Naive B cell (primary cell): ENCODE data around the gene MRPS16. TPM values are rescaled to one million over a fixed set of nuclear protein-coding genes. Genes with fewer than 3 reads are reported as not detected.

Experiments
- ATAC-seq, 2 donors: fragments of 150-1000 bp; cut with Tn5 transposase; 2 replicates each; pipeline ENCODE4 v1.10.0; 2021; ENCODE audit warnings: low read depth in 2 of 2, mild to moderate bottlenecking in 2 of 2, moderate library complexity in 2 of 2
- DNase-seq: peaks from one replicate; pipeline ENCODE4 v3.0.0; 2022
- H3K27ac Mint-ChIP-seq, 6 donors: one replicate each; pipeline ENCODE4 v1.8.0; 2020 to 2022; ENCODE audit warnings: mild to moderate bottlenecking in 6 of 6, mixed read lengths in 6 of 6, moderate library complexity in 5 of 6, inconsistent platforms in 2 of 6
- H3K27me3 Mint-ChIP-seq, 3 donors: one replicate each; pipeline ENCODE4 v1.8.0; 2021 to 2022; ENCODE audit warnings: mixed read lengths in 3 of 3, mild to moderate bottlenecking in 1 of 3
- H3K36me3 Mint-ChIP-seq, 2 donors: one replicate each; pipeline ENCODE4 v1.8.0; 2020 to 2022; ENCODE audit warnings: mixed read lengths in 2 of 2, inconsistent platforms in 1 of 2, mild to moderate bottlenecking in 1 of 2
- H3K4me1 Mint-ChIP-seq, 3 donors: one replicate each; pipeline ENCODE4 v1.8.0; 2020 to 2022; ENCODE audit warnings: mixed read lengths in 3 of 3, inconsistent platforms in 1 of 3, mild to moderate bottlenecking in 1 of 3, moderate library complexity in 1 of 3
- H3K4me3 Mint-ChIP-seq, 8 donors: one replicate each; pipeline ENCODE4 v1.8.0; 2020 to 2022; ENCODE audit warnings: mild to moderate bottlenecking in 8 of 8, mixed read lengths in 8 of 8, moderate library complexity in 8 of 8, inconsistent platforms in 2 of 8
- H3K9me3 Mint-ChIP-seq, 7 donors: one replicate each; pipeline ENCODE4 v1.8.0; 2020 to 2022; ENCODE audit warnings: mixed read lengths in 7 of 7, mild to moderate bottlenecking in 5 of 7, inconsistent platforms in 2 of 7, moderate library complexity in 1 of 7
- polyA plus RNA-seq, 6 donors: library from polyadenylated mRNA; unstranded; fragments of 300-500 nt; fragmentation: Illumina TruSeq; gene quantifications; one replicate each; pipeline ENCODE4 v1.2.3, GENCODE V29; 2021; ENCODE audit warnings: low read depth in 6 of 6

MRPS16 gene
- polyA plus RNA-seq, 6 donors from 2014 or later = 80.9 to 120 (median 99.7) TPM

DNA sequence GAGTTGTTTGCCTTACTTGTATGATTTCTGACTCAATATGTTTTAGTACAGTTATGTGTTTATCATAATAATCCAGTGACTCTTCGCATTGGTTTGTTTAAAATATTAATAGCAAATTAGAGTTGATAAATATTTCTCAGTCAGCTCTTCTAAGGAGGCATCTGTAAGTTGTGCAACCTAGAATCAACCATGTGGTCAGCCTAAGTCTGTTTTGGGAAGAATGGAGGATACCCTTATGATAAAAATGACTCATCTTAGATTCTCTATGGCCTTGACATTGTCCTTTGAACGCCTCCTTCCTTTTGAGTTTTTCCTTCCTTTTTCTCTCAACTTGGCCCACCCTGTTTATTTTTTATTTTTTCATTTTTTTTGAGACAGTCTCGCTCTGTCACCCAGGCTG, 24.2 kb downstream of the MRPS16 start:
- Mint-ChIP-seq H3K27ac (no peak overlapping the region), H3K27me3 (no peaks in the 10 kb centered on the region), H3K9me3 (no peaks in the 10 kb centered on the region), H3K36me3 (peaks cover 0 to 10% of the 10 kb centered on the region in 2 donors), H3K4me3 (no peak overlapping the region), H3K4me1 (peaks cover 0 to 2% (median 0%) of the 10 kb centered on the region in 3 donors)
- ATAC-seq = no peak
- no peak for DNase-seq

DNA sequence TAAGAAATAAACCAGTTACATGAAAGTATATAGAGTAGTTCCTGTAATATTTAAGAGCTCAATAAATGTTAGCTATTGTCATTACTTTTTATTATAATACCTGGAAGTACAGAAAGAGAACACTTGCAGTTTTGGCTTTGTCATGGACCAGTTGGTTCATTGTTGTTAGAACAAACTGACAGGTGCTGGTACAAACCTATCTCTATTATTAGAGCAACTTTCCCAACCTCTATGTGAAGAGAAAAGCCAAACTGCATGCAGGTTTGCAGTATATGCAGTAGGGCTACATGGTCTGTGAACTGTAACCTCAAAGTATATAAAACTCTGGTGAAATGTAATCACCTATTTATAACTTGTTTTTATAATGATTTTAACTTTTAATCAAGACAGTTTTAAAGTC, 25.8 kb downstream of the MRPS16 start:
- Mint-ChIP-seq H3K27me3 (no peaks in the 10 kb centered on the region), H3K4me3 (no peak overlapping the region), H3K36me3 (peaks cover 0 to 5% of the 10 kb centered on the region in 2 donors), H3K27ac (no peak overlapping the region), H3K9me3 (no peaks in the 10 kb centered on the region), H3K4me1 (peaks cover 0 to 5% (median 0%) of the 10 kb centered on the region in 3 donors)
- ATAC-seq = no peak
- no peak for DNase-seq

DNA sequence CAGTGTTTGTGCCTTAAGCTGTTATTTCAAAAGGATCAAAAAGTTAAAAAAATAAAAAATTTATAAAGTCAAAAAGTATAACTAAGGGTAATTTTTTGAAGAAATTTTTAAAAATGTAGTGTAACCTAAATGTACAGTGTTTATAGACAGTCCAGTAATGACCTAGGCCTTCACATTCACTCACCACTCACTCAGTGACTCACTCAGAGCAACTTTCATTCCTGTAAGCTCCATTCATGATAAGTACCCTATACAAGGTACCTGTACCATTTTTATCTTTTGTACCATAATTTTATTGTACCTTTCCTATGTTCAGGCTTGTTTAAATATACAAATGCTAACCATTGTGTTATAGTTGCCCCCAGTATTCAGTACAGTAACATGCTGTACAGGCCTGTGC, 26.9 kb downstream of the MRPS16 start:
- H3K4me3 Mint-ChIP-seq = no peak overlapping the region
- DNase-seq = no peak
- no peak for ATAC-seq
- H3K9me3 Mint-ChIP-seq = no peaks in the 10 kb centered on the region
- no peak overlapping the region for H3K27ac Mint-ChIP-seq
- peaks cover 0 to 4% of the 10 kb centered on the region in 2 donors for H3K36me3 Mint-ChIP-seq
- H3K4me1 Mint-ChIP-seq = peaks cover 0 to 5% (median 0%) of the 10 kb centered on the region in 3 donors
- H3K27me3 Mint-ChIP-seq = no peaks in the 10 kb centered on the region

DNA sequence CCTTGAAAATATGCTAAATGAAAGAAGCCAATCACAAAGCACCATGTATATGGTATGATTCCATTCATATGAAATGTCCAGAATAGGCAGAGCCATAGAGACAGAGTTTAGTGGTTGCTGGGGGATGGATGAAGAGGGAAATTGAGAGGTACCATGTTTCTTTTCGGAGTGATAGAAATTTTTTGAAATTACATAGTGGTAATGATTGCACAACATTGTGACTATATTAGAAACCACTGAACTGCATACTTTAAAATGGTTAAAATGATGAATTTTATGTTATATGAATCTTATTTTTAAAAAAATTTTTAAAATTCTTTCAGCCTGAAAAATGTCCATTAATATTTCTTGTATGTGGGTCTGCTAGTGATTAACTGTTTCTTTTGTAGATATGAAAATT, 31.5 kb downstream of the MRPS16 start:
- H3K4me1 Mint-ChIP-seq = peaks cover 0 to 5% (median 0%) of the 10 kb centered on the region in 3 donors
- DNase-seq (no peak), ATAC-seq (no peak)
- H3K36me3 Mint-ChIP-seq = peaks cover 12 to 18% of the 10 kb centered on the region in 2 donors
- H3K27me3 Mint-ChIP-seq = no peaks in the 10 kb centered on the region
- no peak overlapping the region for H3K4me3 Mint-ChIP-seq
- peaks cover 0 to 5% (median 0%) of the 10 kb centered on the region in 7 donors for H3K9me3 Mint-ChIP-seq
- no peak overlapping the region for H3K27ac Mint-ChIP-seq

DNA sequence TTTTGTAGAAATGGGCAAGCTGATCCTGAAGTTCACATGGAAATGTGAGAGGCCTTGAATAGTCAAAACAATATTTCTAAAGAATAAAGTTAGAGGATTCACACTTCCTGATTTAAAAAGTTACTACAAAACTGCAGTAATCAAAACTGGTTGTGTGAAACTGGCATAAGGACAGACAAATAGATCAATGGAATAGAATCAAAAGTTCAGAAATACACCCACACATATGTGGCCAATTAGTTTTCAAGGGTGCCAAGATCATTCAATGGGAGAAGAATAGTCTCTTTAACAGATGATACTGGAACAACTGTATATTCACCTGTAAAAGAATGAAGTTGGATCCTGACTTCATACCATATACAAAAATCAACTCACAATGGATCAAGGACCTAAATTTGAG, 33.1 kb downstream of the MRPS16 start:
- Mint-ChIP-seq H3K9me3 (peaks cover 0 to 7% (median 0%) of the 10 kb centered on the region in 7 donors), H3K4me1 (peaks cover 0 to 5% (median 2%) of the 10 kb centered on the region in 3 donors), H3K27me3 (no peaks in the 10 kb centered on the region), H3K4me3 (no peak overlapping the region), H3K27ac (no peak overlapping the region), H3K36me3 (peaks cover 17 to 26% of the 10 kb centered on the region in 2 donors)
- ATAC-seq (no peak), DNase-seq (no peak)

DNA sequence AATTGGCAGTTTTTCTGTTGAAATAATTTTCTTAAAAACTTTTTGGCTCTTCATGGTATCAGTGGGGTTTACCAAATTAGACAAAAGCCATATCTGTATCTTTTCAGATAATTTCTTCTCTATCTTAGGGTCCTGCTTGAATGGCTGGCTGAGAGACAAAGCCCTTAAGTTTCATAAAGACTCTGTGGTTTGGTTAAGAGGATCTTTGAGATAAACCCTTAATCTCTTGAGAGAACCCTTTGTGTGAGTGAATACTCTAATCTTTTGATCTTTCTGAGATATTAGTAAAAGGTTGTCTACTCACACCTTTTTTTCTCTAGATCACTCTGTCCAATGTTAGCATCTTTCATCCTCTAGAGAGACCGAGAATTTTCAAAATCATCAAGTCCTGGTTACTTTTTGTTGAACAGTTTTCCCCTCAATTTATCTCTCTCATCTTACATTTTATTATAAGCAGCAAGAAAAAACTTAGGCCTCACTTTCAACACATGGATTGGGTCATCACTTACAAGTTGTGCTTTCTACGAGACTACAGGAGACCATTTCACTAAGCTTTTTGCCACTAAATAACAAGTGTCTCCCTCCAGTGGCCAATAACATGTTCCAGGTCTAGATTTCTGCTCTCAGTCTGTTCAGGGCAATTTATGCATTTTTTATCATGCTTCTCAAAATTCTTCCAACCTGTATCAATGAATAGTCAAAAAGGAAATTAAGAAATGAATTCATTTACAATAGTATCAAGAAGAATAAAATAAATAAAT, 33.8 kb downstream of the MRPS16 start:
- no peak for ATAC-seq
- Mint-ChIP-seq H3K4me1 (peaks cover 0 to 7% (median 5%) of the 10 kb centered on the region in 3 donors), H3K27me3 (no peaks in the 10 kb centered on the region), H3K27ac (peak overlapping the region in 1 of 6 donors; percentile 22), H3K9me3 (peaks cover 0 to 7% (median 0%) of the 10 kb centered on the region in 7 donors), H3K4me3 (no peak overlapping the region), H3K36me3 (peaks cover 17 to 29% of the 10 kb centered on the region in 2 donors)
- DNase-seq = no peak

DNA sequence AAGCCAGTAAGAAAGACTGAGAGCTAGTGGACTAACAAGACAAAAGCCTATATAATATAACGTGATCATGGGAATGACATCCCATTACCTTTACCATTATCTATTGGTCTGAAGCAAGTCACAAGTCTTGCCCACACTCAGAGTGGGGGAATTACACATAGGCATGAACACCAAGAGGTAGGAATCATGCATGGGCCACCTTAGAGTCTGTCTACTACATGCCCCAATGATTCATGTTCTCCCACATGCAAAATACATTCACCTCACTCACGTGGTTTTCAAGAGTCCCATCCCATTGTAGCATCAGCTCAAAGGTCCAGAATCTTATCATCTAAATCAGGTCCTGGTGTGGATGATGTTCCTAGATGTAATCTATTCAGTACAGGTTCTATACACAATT, 34.8 kb downstream of the MRPS16 start:
- no peak for ATAC-seq
- Mint-ChIP-seq H3K9me3 (peaks cover 0 to 7% (median 0%) of the 10 kb centered on the region in 7 donors), H3K27ac (no peak overlapping the region), H3K4me1 (peaks cover 0 to 7% (median 5%) of the 10 kb centered on the region in 3 donors), H3K36me3 (peaks cover 17 to 32% of the 10 kb centered on the region in 2 donors), H3K27me3 (no peaks in the 10 kb centered on the region), H3K4me3 (no peak overlapping the region)
- DNase-seq = no peak

DNA sequence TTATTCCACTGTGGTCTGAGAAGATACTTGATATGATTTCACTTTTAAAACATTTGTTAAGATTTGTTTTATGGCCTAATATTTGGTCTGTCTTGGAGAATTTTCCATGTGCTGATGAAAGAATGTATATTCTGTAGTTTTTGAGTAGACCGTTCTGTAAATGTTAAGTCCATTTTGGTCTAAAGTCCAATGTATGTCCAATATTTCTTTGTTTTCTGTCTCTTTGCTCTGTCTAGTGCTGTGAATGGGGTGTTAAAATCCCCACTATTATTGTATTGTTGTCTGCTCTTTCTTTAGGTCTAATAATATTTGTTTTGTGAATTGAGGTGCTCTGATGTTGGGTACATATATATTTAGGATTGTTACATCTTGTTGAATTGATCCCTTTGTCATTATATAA, 36.7 kb downstream of the MRPS16 start:
- Mint-ChIP-seq H3K4me3 (no peak overlapping the region), H3K36me3 (peaks cover 17 to 38% of the 10 kb centered on the region in 2 donors), H3K27me3 (no peaks in the 10 kb centered on the region), H3K4me1 (peaks cover 0 to 7% (median 0%) of the 10 kb centered on the region in 3 donors), H3K27ac (no peak overlapping the region), H3K9me3 (peaks cover 0 to 7% (median 0%) of the 10 kb centered on the region in 7 donors)
- no peak for DNase-seq
- no peak for ATAC-seq

DNA sequence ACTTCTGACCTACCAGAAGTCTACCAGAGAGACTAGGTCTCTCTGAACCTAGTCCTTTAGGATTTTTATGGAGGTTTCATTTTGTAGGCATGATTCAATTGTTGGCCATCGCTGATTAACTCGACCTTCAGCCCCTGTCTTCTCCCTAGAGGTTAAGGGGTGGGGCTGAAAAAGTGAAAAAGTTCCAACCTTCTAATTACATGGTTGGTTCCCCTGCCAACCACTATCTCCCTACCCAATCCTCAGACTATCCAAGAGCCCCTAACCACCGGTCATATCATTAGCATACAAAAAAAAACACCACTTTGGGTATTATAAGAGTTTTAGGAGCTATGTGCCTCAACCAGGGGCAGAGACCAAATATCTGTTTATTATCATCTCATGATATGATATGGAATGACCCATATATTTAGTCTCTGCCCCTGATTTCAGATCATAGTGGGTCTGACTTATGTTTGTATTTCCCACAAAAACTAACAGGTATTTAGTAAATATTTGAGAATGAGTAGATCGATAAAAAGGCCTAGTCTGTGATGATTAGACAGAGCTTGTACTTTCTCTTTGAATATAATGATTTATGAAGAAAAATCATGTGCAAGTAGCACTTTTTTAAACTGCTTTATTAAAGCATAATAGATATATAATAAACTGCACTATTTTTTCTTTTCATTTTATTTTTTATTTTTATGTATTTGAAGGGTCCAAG, 41.2 kb downstream of the MRPS16 start:
- H3K9me3 Mint-ChIP-seq = peaks cover 0 to 3% (median 0%) of the 10 kb centered on the region in 7 donors

DNA sequence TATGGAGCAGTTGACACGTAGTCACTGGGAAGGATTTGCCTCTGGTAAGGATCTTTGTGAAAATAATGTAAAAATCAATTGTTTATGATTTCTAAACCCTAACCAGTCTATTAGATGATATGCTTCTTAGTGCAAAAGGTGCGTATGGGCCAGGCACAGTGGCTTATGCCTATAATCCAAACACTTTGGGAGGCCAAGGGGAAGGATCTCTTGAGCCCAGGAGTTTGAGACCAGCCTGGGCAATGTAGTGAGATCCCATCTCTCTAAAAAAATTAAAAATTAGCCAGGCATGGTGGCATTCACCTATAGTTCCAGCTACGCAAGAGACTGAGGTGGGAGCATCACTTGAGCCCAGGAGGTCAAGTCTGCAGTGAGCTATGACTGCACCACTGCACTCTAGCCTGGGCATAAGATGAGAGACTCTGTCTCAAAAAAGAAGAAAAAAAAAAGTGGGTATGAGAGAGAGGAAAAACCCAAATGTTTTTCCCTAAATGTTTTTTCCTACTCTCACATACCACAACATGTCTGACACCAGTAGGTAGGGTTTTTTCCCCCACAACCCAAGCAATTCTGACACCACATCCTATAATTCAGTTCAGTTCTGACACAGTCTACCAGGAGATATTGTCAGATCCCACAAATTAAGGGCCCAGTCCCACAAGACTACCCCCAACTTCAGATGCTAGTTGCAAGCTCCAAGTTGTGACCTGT, 41.9 kb downstream of the MRPS16 start:
- no peaks in the 10 kb centered on the region for H3K27me3 Mint-ChIP-seq
- no peak overlapping the region for H3K4me3 Mint-ChIP-seq
- peaks cover 0 to 7% (median 0%) of the 10 kb centered on the region in 3 donors for H3K4me1 Mint-ChIP-seq
- peaks cover under 1 to 23% of the 10 kb centered on the region in 2 donors for H3K36me3 Mint-ChIP-seq
- peak overlapping the region in 1 of 6 donors; percentile 39 for H3K27ac Mint-ChIP-seq
- no peak for DNase-seq
- no peak for ATAC-seq
- peaks cover 0 to 5% (median 0%) of the 10 kb centered on the region in 7 donors for H3K9me3 Mint-ChIP-seq

More for the DNA sequence above, 41.2 kb downstream of the MRPS16 start:
- peaks cover 8 to 25% of the 10 kb centered on the region in 2 donors for H3K36me3 Mint-ChIP-seq
- ATAC-seq (no peak), DNase-seq (no peak)
- H3K27me3 Mint-ChIP-seq = no peaks in the 10 kb centered on the region
- peak overlapping the region in 1 of 6 donors; percentile 66 for H3K27ac Mint-ChIP-seq
- H3K4me1 Mint-ChIP-seq = peaks cover 0 to 7% (median 0%) of the 10 kb centered on the region in 3 donors
- no peak overlapping the region for H3K4me3 Mint-ChIP-seq

DNA sequence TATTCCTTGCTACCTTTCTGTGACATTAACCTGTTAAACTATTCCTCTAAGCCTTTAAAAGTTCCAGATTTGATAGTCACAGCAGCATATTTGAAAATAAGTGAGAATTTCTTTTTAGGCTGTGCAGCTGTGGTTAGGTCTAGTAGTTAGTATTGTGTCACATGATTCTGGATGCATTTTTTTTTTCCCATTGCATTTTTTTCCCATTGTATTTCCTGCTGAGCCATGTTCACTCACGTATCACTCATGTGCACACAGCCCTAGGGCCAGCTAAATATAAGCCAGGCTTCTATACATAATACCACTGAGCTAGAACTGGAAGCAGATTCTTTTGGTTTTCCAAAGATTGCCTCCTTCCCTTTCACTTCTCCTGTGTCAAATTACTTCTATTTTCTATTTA, 42.7 kb downstream of the MRPS16 start:
- H3K27me3 Mint-ChIP-seq = no peaks in the 10 kb centered on the region
- no peak overlapping the region for H3K4me3 Mint-ChIP-seq
- peaks cover 0 to 22% of the 10 kb centered on the region in 2 donors for H3K36me3 Mint-ChIP-seq
- peaks cover 0 to 5% (median 0%) of the 10 kb centered on the region in 7 donors for H3K9me3 Mint-ChIP-seq
- no peak overlapping the region for H3K27ac Mint-ChIP-seq
- H3K4me1 Mint-ChIP-seq = peaks cover 0 to 7% (median 0%) of the 10 kb centered on the region in 3 donors
- no peak for DNase-seq
- ATAC-seq = no peak

DNA sequence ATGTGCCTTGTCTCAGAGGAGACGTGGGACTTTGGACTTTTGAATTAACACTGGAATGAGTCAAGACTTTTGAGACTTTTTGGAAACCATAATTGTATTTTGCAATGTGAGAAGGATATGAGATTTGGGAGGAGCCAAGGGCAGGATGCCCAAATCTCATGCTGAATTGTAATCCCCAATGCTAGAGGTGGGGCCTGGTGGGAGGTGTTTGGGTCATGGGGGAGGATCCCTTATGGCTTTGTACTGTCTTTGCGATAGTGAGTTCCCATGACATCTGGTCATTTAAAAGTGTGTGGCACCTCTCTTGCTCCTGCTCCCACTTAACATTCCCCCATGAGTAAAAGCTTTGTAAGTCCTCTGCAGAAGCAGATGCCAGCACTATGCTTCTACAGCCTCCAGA, 44.6 kb downstream of the MRPS16 start:
- Mint-ChIP-seq H3K27me3 (no peaks in the 10 kb centered on the region), H3K4me1 (no peaks in the 10 kb centered on the region), H3K27ac (no peak overlapping the region), H3K4me3 (no peak overlapping the region), H3K9me3 (peaks cover 0 to 5% (median 0%) of the 10 kb centered on the region in 7 donors), H3K36me3 (peaks cover 0 to 15% of the 10 kb centered on the region in 2 donors)
- DNase-seq = no peak
- ATAC-seq = no peak

DNA sequence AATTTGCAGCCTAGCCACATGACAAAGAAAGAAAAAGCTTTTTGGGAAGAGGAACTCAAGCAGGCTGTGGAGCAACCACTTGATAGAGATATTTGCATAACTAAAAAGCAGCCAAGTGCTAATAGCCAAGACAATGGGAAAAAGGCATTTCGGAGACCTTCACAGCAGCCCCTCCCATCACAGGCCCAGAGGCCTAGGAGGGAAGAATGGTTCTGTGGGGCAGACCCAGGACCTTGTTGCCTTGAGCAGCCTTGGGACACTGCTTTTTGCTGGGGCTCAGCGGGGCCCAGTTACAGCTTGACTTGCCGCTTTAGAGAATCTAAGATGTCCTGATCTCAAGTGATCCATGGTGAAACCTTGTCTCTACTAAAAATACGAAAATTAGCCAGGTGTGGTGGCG, 46.1 kb downstream of the MRPS16 start:
- Mint-ChIP-seq H3K36me3 (peaks cover 0 to 10% of the 10 kb centered on the region in 2 donors), H3K27ac (no peak overlapping the region), H3K9me3 (peaks cover 0 to 5% (median 0%) of the 10 kb centered on the region in 7 donors), H3K27me3 (no peaks in the 10 kb centered on the region), H3K4me1 (no peaks in the 10 kb centered on the region), H3K4me3 (no peak overlapping the region)
- DNase-seq = no peak
- no peak for ATAC-seq
